DMS53 treated with DMSO at 0.1 percent for 48 hours (cell line): ENCODE results near the gene ALPK3.
A peak's percentile ranks its signal among the peaks of the same experiment; 100 is the strongest.

Experiments used
- DNase-seq: peaks from one replicate; lab custom pipeline; 2025; ENCODE audit not compliant: unreplicated experiment; lab: John Stamatoyannopoulos, UW

The ALPK3 gene

DNA sequence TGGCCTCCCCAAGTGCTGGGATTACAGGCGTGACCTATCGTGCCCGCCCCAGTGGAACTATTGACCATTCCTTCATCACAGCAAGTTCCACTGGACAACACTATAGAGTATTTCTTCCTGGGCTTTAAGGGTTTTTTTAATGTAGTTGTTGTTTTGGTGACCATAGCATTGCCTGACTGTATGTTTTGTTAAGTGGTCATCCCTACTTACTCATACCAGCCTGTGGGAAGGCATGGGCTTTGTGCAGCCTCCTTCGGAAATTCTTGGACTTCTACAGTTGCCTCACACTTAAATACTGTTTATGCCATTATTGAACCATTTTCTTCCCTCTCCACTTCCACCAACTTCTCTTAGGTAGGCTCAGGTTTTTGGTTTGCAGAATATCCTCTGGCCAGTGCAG, 19.9 kb upstream of the ALPK3 start:
- DNase-seq, result no peak

DNA sequence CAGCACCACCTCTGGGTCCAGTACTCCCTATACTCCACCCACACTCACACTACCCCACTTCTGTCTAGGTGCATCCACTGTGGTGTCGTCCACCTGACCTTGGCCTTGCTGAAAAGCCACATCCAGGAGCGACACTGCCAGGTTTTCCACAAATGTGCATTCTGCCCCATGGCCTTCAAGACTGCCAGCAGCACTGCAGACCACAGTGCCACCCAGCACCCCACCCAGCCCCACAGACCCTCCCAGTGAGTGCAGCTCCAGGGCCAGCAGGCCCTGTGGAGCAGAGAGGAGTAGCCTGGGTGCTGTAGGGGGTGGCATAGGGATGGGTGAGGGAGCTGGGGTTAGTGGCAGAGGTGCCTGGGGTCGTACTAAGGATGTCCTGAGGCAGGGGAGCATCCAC, 19.4 kb upstream of the ALPK3 start:
- DNase-seq, result no peak

DNA sequence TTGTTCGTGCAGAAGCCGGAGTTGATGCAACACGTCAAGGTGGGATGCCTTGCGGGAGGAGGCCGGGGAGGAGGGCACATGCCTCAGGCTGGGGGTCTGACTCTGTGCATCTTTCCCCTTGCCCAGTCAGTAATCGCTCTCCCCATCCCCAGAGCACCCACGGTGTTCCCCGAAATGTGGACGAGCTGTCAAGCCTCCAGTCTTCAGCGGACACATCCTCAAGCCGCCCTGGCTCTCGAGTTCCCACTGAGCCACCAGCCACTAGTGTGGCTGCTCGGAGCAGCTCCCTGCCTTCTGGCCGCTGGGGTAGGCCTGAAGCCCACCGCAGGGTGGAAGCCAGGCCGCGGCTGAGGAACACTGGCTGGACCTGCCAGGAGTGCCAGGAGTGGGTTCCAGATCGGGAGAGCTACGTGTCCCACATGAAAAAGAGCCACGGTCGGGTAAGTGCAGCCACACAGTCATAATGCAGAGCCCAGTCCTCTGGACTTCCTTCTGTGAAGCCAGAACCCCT, 18.7 kb upstream of the ALPK3 start:
- no peak for DNase-seq

DNA sequence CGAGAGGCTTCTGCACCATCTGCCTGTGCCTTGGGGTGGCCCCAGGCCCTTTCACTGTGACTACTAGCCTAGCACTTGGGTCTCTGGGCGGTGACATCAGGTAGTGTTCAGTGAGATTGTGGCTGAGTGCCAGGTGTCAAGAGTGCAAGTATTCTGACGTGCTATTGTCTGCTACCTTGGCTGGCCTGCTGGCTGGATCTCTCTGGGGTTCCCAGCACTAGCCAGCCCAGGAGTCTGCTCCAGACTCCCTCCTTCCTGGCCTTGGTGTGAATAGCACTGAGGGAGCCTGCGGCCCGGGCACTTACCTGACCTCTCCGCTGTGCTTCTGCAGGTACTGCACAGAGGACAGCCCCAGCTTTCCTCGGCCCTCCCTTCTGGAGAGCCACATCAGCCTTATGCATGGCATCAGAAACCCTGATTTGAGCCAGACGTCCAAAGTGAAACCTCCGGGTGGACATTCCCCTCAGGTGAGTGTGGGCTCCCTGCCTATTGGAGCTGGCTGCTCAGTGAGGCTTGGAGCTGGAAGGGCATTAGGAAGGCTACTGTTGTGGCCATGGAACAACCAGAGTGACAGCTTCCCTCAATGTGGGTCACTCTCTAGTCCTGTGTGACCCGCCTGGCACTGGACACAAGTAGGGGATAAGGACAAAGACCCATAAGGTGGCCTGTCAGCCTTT, 17.5 kb upstream of the ALPK3 start:
- DNase-seq, result no peak

DNA sequence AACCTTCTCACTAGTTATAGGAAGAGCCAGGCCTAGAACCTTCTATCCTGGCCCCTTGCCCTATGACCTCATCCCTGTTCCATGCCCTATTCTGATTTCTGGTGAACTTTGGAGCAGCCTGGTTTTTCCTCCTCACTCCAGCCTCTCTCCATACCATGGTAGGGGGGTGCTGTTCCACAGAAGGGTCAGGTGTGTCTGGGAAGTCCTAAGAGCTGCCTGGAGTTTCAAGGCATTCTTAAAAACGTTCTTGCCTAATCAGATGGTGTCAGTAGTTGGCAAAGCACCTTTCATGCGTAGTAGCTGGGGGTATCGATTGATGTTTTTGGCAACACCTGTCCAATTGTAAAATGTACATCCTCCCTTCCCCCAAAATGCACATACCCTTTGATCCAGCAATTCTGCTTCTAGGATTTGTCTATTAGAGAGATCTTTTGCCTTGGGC, 16.8 kb upstream of the ALPK3 start:
- DNase-seq, result no peak

DNA sequence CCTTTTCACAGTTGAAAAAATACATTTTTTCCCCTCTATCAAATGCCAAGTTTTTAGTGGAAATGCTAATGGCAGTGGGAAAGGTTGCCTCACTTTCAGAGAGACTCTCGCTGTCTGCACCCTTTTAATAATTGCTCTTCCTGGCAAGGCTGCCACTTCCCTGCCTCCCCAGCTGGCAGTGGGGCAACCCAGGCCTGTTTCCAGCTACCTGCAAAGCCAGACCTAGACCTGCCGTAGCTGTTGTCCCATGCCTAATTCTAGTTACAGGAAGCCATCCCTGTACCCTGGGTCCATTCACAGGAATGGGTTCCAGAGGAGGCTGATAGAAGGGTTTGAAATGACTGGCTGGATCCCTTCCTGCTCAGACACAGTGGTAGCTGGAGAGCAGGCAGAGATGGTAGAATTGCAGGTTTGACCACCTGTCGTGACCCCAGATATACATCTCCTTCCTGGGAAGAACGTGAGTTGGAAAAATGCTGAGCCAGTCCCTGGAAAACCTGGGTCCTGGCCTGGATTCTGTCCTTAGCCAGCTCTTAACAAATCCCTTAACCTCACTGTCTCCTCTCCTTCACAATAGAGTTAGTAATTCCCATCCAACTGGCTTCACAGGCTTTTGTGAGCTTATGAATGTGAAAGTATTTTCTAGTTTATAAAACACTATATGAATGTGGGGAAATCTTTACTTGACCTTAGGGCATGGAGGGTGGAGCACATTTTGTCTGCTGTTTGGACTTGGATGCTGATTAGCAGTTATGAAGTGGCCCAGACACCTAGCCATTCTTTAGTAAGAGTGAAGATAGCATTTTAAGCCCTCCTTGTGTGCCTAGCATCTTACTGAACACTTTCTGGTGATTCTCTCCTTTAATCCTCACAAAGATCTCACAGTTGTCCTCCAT, 12.9 kb upstream of the ALPK3 start:
- DNase-seq, result no peak

DNA sequence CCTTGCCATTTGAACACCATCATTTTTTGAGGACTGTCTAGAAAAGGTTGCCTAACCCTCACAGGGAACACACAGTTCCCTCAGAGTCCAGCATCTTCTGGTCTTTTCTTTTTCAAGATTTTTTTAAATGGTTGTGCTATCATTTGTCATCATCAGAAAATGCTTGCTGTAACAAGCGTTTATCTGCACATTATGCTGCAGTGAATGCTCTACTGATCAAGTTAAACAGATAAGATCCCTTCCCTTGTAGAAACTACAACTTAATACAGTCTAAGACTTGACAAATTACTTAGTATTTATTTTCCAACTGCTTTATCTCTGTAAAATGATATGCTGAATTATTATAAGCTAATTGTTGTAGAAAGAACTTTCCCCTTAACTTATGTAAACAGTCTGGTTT, 11.9 kb upstream of the ALPK3 start:
- no peak for DNase-seq

DNA sequence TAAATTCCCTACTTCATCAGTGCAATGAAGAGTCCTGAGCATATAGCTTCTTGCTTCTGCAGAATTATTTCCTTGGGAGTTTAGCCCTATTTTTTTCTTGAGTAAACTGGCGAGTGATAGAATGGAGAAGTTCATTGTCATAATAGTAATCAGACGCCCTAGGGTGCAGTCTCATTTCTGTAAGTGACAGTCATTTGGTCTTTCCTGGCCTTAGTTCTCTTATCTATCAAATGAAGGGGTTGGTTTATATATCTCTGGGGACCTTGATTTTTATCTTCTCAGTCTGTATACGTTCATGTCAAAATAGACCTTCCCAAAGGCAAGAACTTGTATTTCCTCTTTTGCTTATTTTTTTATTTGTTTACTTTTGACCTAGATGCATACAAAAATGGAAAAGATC, 9.9 kb upstream of the ALPK3 start:
- no peak for DNase-seq

DNA sequence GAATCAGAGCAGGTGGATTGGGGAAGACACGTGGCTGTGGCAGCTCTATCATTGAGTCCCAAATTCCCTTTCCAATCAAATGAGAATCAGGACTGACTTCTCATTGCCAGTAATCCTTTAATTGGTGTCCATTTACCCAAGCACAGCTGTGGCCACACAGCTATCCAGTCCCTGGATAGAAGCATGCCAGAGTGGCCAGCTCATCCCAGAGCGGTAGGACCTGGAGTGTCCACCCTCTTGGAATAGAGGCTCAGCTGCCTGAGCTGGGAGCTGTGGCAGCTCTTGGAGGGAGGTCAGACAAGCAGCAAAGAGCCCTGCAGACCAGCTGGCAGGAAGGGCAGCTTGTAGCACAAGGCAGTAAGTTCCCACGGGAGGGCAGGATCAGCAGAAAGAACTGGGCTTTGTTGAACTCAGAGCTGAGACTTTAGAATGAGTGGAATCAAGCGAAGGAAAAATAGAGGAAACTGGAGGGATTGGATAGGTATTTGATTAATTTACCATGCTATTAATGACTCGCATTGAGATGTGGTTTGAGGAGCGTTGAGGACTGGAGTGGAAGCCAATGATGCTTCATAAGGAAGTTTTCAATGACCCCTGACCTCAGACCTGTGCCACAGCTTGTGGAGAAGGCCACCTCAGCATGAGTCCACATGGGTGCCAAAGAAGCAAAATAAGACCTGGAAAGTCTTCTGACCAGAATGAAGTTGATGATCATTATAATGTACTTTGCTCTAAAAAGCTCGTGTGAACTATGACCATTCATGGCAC, 6.9 kb upstream of the ALPK3 start:
- no peak for DNase-seq

DNA sequence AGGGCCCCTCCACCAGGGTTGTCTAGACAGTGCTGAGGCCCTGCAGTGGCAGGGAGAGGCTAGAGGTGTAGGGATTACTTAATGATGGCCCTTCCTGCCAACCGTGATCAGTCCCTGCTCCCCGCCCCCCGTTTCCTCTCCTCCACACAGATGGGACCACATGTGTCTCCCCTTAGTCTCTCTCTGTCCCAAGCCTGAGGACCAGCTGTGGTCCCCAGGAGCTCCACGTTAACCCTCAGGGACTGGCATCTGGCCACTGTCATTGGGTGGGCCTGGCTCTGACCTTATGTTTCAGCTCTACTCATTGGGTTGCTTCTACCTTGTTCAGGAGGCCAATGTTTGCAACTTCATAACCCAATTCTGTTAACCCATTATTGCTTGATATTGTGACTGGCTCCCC, 6.0 kb upstream of the ALPK3 start:
- DNase-seq, result no peak

DNA sequence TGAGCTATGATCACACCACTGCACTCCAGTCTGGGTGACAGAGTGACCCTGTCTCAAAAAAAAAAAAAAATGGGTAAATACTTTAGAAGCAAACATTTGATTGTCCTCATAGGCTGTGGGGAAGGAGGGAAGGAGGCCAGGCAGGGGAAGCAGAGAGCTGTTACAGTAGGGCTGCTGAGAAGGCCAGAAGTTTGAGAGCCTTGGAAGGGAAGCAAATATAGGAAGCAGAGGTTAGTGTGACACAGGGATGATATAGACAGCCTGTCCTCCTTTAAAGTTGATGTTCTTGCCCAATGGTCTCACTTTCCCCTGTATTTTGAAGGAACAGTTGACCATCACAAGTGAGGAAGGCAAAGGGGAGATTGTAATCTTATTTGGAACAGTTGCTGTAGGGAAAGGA, 5.3 kb upstream of the ALPK3 start:
- DNase-seq, result no peak

DNA sequence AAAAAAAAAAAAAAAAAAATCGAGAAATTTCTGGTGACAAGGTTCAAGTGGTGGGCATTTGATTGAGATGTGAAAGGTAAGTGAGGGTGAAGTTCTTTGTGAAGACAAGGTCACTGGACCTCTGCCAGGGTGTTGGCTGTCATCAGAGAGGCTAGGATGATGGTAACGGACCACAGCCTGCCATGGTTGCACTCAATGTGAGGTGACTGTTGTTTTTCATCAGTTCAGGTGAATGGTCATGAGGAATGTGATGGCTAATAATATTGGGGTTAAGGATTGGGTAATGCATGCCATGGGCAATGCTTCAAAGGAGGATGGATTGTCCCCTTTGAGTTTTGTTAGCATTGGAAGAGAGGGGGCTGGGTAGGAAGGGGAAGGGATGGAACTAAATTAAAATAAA, 4.3 kb upstream of the ALPK3 start:
- no peak for DNase-seq

DNA sequence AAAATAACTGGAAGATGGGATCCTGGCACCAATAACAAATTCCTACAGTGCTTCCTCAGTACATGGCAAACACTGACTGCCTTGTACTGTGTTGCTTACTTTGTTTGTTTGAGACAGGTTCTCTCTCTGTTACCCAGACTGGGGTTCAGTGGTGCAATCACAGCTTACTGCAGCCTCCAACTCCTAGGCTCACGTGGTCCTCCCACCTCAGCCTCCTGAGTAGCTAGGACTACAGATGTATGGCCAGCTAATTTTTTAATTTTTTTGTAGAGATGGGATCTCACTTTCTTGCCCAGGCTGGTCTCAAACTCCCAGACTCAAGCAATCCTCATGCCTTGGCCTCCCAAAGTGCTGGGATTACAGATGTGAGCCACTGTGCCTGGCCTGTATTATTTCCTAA, 3.7 kb upstream of the ALPK3 start:
- no peak for DNase-seq

DNA sequence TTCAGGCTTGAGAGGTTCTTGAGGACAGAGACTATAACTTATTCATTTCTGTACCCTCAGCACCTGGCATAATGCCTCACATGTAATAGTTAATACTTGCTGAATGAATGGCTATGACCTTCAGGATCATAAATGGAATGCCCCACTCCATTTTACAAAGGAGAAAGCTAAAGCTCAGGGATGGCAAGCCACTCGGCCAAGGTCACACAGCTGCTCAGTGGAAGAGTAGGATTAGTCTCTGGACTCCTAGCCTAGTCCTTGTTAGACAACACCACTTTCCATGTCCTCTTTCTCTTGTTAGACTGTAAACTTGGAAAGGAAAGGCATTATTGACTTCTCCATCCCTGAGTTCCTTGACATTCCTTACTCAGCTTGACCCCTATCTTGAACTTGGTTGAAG, 3.2 kb upstream of the ALPK3 start:
- DNase-seq, result no peak

DNA sequence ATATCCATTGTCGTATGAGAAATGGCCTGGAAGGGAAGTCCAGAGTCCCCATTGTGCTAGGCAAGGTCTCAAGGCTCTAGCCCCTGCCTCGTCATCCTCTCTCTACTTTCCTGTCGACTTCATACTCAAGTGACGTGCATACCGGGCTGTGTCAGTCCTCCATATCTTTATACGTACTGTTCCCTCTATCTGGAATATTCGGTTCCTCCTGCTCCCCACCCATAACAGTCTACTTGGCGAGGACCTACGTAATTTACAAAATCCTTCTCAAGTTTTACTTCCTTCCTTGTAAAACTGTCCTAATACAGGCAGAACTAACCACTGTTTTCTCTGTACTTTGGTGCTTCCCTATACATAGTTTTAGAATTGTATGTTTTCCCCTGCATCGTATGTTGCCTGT, 2.2 kb upstream of the ALPK3 start:
- no peak for DNase-seq

DNA sequence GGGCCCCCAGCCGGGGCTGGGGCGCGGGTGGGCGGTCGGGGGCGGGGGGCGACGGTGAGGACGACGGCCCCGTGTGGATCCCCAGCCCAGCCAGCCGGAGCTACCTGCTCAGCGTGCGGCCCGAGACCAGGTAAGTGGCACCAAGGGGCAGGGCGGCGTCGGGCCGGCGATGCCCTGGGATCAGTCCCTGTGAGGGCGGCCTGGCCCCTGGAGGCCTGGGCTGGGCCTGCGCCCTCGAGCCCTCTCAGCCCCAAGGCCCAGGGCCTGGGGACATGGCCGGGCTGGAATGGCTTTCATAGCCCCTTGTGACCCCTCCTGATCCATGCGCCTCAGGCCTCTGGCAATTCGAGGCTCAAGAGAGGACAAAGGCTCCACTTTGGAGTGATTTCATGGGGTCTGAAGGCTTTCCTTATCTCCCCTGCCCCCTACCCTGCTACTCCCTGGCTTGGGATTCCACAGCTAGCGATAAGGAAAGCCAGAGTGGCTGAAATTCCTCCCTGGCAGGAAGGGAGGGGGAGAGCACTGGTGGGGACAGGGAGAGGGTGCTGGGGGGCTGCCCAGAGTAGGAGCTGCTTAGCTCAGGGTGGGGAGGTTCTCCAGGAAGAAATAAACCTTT, 418 bp downstream of the ALPK3 start:
- DNase-seq, result peak; percentile 19

DNA sequence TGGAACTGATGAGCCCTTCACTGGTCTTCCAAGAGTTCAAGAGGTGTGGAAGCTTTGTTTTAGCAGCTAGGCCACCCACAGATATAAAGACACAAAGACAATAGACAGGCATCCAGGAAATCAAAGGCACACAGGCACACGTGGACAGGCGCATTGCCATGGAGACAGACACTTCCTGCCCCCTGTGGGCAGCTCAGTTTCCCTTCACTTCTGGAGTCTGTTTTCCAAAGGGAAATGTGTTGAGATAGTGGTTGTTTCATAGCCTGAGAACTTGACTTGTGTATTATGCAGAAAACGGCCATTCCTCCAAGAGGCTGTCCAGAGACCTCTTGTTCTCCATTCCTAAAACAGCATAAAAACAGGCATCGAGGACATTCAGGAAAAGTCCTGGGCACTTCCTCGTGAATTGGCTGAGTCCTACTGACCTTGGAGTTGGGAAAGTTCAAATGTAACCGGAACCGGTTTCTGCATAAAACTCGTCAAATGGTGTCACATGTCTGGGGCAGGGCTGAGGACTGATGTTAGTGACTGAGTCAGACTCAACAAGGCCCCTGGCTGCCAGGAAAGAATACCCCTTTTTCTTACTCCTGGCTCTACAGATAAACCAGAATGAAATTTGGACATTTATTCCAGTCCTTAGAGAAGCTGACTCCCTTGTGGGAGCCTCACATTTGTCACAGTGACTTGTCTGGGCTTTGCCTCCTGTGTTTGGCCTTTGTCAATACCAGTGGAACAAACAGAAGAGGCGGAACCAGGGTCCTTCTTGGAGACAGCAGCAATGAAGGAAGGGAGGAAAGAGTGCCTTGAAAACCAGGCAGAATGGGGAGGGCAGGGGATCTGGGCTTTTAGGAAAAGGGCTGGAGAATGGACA, 1.3 kb downstream of the ALPK3 start:
- peak; percentile 44 for DNase-seq

DNA sequence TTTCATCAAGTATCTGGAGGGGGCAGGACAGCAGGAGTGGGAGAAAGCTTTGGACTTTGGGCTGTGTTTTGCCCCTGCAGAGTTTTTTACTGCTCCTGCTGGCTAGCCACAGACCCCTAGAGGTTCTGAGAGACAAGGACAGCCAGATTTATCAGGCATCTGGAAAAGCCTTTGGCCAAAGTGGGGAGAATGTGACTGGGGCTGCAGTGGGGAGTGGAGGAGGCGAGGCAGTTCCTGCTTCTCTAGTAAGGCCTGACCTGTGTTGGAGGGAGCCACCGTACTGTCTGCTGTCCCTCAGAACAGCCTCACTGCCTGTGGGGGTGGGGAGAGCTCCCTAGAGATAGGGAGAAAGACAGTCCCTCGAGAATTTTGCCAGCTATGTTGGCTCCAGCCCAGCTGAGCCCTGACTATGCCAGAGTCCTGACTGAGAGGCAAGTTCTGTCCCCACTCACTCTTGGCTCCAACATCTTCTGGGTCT, 2.2 kb downstream of the ALPK3 start:
- no peak for DNase-seq

DNA sequence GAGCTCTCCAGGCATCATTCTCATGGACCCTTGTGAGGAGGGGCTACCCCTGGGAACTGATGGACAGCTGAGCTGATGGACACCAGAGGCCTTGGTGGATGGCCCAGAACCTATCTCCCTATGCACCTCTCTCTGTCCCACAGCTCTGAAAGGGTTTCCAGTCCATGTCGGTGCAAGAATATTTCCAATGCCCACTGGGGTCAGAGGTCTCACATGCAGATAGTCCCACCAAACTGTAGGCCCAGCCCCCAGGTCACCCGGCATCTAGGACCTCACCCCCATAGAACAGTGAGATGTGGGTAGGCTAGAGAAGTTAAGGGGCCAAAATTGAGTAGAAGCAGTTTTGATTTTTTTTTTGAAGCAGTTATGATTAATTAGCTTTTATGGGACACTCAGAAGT, 2.6 kb downstream of the ALPK3 start:
- DNase-seq, result no peak

DNA sequence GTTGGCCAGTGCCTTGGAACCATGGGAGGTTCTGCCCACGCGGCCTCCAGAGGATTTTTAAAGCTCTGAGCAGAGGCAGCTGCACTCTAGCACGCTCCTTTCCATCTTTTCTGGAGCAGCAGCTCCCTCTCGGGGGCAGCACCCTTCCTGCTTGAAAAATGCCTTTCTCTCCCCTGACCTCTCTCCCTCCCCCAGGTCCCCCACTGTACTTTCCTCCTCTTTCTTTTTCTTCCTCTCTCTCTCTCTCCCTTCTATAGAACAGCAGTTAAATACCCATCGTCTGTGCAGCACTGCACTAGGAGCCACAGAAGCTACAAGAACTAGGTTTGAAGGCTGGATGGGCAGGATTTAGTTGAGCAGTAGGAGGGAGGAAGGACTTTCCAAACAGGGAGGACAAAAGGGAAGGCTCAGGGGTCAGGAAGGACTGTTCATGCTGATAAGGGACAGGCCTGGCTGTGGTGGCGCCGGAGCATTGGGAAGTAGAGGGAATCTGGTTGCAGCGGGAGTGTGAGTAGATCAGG, 4.4 kb downstream of the ALPK3 start:
- DNase-seq, result no peak
